SK-N-SH (cell line): ENCODE measurements around the gene TMEM170B.

Experiments used
- CTCF ChIP-seq: fragments of 200-600 bp; sonication (generic); IDR thresholded peaks from 2 replicates; pipeline ENCODE4 v1.6.1; 2017; ENCODE audit warnings: antibody characterized with exemption, mild to moderate bottlenecking, moderate library complexity
- ELF1 ChIP-seq: IDR thresholded peaks from 2 replicates; pipeline ENCODE4 v1.4.0; 2012
- EZH2phosphoT487 ChIP-seq: fragments of 200-600 bp; sonication (generic); IDR thresholded peaks from 2 replicates; pipeline ENCODE4 v1.6.1; 2017; ENCODE audit warnings: low read depth, mixed run types, mild to moderate bottlenecking, antibody characterized with exemption, moderate library complexity, borderline replicate concordance
- FOXJ3 ChIP-seq: sonication (generic); formaldehyde crosslinking; IDR thresholded peaks from 2 replicates; pipeline ENCODE4 v1.5.1; 2020; ENCODE audit warnings: mild to moderate bottlenecking, missing genetic modification reagents
- NFIC ChIP-seq: IDR thresholded peaks from 2 replicates; pipeline ENCODE4 v1.4.0; 2012; ENCODE audit warnings: borderline replicate concordance
- TAF1 ChIP-seq: IDR thresholded peaks from 2 replicates; pipeline ENCODE4 v1.6.1; 2012; ENCODE audit warnings: low read depth, mild to moderate bottlenecking, low read length, moderate library complexity, borderline replicate concordance
- TCF12 ChIP-seq: IDR thresholded peaks from 2 replicates; pipeline ENCODE4 v1.4.0; 2012
- YY1 ChIP-seq: IDR thresholded peaks from 2 replicates; pipeline ENCODE4 v1.4.0; 2012; ENCODE audit warnings: low read depth, mild to moderate bottlenecking
- TF ChIP-seq, protein P1 (sequence below): fragments of 150-350 bp; IDR thresholded peaks from 2 replicates; pipeline ENCODE4 v1.6.1; 2017; ENCODE audit warnings: antibody characterized with exemption, low read length, low read depth, borderline replicate concordance

GRCh38 chr6:11522812-11523605 is 14.5 kb upstream of the TMEM170B start:
- TF ChIP-seq CTCF (no peak), YY1 (no peak), EZH2phosphoT487 (no peak), ELF1 (no peak), TAF1 (no peak), TCF12 (no peak), FOXJ3 (CRISPR knock-in tag) (no peak), NFIC (no peak)
- TF ChIP-seq, protein P1, sequence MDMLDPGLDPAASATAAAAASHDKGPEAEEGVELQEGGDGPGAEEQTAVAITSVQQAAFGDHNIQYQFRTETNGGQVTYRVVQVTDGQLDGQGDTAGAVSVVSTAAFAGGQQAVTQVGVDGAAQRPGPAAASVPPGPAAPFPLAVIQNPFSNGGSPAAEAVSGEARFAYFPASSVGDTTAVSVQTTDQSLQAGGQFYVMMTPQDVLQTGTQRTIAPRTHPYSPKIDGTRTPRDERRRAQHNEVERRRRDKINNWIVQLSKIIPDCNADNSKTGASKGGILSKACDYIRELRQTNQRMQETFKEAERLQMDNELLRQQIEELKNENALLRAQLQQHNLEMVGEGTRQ, result no peak
